Motor neuron (in vitro differentiated cells): ENCODE measurements around the gene R3HDML. TPM values are rescaled to one million over a fixed set of nuclear protein-coding genes. Genes with fewer than 3 reads are reported as not detected.

Experiments used
- ATAC-seq, 8 experiments: fragments of 200-7000 bp; cut with Tn5 transposase; replicated peaks in 6 of 8; 2 replicates each; pipeline ENCODE4 v1.8.0; 2021; ENCODE audit warnings: mild to moderate bottlenecking in 8 of 8, moderate library complexity in 8 of 8
- H3K27ac ChIP-seq, 2 donors: fragments of 250-450 bp; sonication (Bioruptor Pico); 2 replicates each; pipeline ENCODE4 v1.9.0; 2021; ENCODE audit warnings: antibody characterized with exemption in 2 of 2, mild to moderate bottlenecking in 2 of 2, moderate library complexity in 1 of 2
- H3K4me1 ChIP-seq, 2 donors: fragments of 250-450 bp; sonication (Bioruptor Pico); replicated peaks in 1 of 2; 2 replicates each; pipeline ENCODE4 v1.6.1; 2021; ENCODE audit warnings: antibody characterized with exemption in 2 of 2, mild to moderate bottlenecking in 2 of 2, moderate library complexity in 1 of 2
- H3K4me3 ChIP-seq, 5 donors: fragments of 250-450 bp; sonication (Bioruptor Pico); 2 replicates each; pipeline ENCODE4 v1.9.0; 2021; ENCODE audit warnings: antibody characterized with exemption in 5 of 5, mild to moderate bottlenecking in 5 of 5, moderate library complexity in 4 of 5
- WGBS, 10 experiments: fragments of 450-650 bp; shearing (Covaris generic); methylation state at CpG; one replicate each; pipeline ENCODE4 v1.0.0; 2022; 5-methylcytosine and 5-hydroxymethylcytosine counted together
- in situ Hi-C, 9 experiments: fragments of 400-800 bp; cut with MboI; loops; one replicate each; pipeline ENCODE4 v1.15.0; 2021; ENCODE audit warnings: low sequenced_read_pairs in 9 of 9, low pct_unique_long_range_greater_than_20kb in 2 of 9; ENCODE audit not compliant: unreplicated experiment in 9 of 9
- total RNA-seq, 8 experiments: library from RNA; unstranded; fragments of 300-600 nt; gene quantifications; 2 replicates each; pipeline versions ENCODE4 v1.2.3 to v1.2.4, GENCODE V29; 2022

Gene R3HDML
- total RNA-seq, 8 experiments from 2014 or later, result not detected

- H3K27ac ChIP-seq, result no peak overlapping the region
- in situ Hi-C loops, result loop anchor here in 2 of 9 experiments (5.0 to 25.0 kb wide), 3 partner anchors 72 to 222 kb away; partner anchors contain the start of gene OSER1 (in 1 of the 2)
- 17 to 100% (median 80%) methylated on average over 1 to 5 of the region's 6 CpGs; no CpG with 5 or more reads in 1 of the 10 experiments for WGBS, 10 experiments
- no peak overlapping the region for H3K4me3 ChIP-seq
- no peak for ATAC-seq
- no peaks in the 10 kb centered on the region for H3K4me1 ChIP-seq
These were observed 53.0 kb downstream of the R3HDML start for GRCh38 chr20:44389871-44390270.

- no peak overlapping the region for H3K4me3 ChIP-seq
- H3K4me1 ChIP-seq, result no peaks in the 10 kb centered on the region
- in situ Hi-C loops, result loop anchor here in 1 of 9 experiments (25.0 kb wide), 1 partner anchor 222 kb away; no protein-coding TSS in a partner anchor
- no peak for ATAC-seq
- 49 to 100% methylated on average over 1 to 3 of the region's 5 CpGs; no CpG with 5 or more reads in 8 of the 10 experiments for WGBS, 10 experiments
- H3K27ac ChIP-seq, result no peak overlapping the region
These were observed 53.4 kb downstream of the R3HDML start for GRCh38 chr20:44390280-44390679.

- Histone ChIP-seq H3K4me3 (no peak overlapping the region), H3K27ac (no peak overlapping the region), H3K4me1 (no peaks in the 10 kb centered on the region)
- WGBS, 10 experiments, result 0 to 100% (median 86%) methylated on average over 1 to 8 of the region's 8 CpGs; no CpG with 5 or more reads in 2 of the 10 experiments
- in situ Hi-C loops, result loop anchor here in 1 of 9 experiments (25.0 kb wide), 1 partner anchor 220 kb away; no protein-coding TSS in a partner anchor
- ATAC-seq, result no peak
These were observed 55.4 kb downstream of the R3HDML start for GRCh38 chr20:44392088-44392775.

GRCh38 chr20:44392776-44393607 is 56.1 kb downstream of the R3HDML start:
- no peak overlapping the region for H3K27ac ChIP-seq
- H3K4me1 ChIP-seq, result no peaks in the 10 kb centered on the region
- in situ Hi-C loops, result loop anchor here in 1 of 9 experiments (25.0 kb wide), 1 partner anchor 219 kb away; no protein-coding TSS in a partner anchor
- H3K4me3 ChIP-seq, result no peak overlapping the region
- 0 to 90% (median 67%) methylated on average over 1 to 4 of the region's 5 CpGs; no CpG with 5 or more reads in 3 of the 10 experiments for WGBS, 10 experiments
- no peak for ATAC-seq

DNA sequence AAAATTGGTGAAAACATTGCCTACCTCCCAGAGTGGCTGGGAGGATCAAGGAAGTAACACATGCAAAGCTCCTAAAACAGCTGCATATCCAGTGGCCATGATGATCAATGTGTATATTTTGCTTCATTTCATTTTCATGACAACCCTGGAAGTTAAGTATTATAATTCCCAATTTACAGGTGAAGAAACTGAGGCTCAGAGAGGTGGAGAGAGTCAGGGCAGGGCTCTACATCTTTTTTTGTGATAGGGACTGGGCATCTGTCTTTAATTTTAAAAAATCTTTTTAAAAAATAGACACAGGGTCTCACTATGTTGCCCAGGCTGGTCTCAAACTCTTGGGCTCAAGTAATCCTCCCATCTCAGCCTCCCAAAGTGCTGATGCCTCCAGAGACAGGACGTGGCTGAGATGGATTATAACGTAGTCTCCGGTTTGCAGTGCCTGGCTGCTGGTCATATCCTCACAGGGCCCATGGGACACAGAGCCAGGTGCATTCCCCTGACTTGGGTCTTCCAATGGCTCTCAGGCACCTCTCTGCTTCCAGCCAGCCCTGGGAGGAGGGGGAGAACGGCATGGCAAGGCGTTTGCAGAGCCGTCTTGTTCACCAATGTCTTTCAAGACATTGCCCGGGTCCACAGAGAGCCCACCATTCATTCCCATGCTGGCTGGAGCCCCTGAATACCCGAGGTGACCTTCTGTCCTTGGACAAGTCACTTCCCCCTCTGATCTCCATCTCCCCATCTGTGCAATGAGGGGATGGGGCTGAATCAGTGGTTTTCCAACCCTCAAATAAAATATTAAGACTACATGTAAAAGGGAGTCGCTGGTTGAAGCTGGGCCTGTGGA is 57.0 kb downstream of the R3HDML start:
- Histone ChIP-seq H3K27ac (no peak overlapping the region), H3K4me3 (no peak overlapping the region), H3K4me1 (no peaks in the 10 kb centered on the region)
- no peak for ATAC-seq
- in situ Hi-C loops, result loop anchor here in 1 of 9 experiments (25.0 kb wide), 1 partner anchor 218 kb away; no protein-coding TSS in a partner anchor
- WGBS, 10 experiments, result 50 to 80% (median 65%) methylated on average over 1 to 4 of the region's 9 CpGs; no CpG with 5 or more reads in 4 of the 10 experiments

DNA sequence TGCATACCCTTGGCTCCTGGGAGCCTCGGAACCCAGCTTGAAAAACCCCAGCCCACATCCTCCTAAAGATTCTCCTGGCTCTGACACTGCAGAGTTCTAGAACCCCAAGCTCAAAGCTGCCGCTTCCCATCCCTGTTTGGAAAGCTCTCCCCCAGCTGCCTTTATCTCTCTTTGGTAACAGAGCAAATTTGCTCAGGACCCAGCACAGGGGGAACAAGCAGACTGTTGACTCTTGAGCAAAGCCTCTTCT is 57.5 kb downstream of the R3HDML start:
- no peak overlapping the region for H3K27ac ChIP-seq
- no peaks in the 10 kb centered on the region for H3K4me1 ChIP-seq
- WGBS, 10 experiments, result 67 to 100% (median 100%) methylated on average over 1 of the region's 2 CpGs; no CpG with 5 or more reads in 5 of the 10 experiments
- in situ Hi-C loops, result loop anchor here in 1 of 9 experiments (25.0 kb wide), 1 partner anchor 218 kb away; no protein-coding TSS in a partner anchor
- no peak overlapping the region for H3K4me3 ChIP-seq
- ATAC-seq, result peak in 1 of 8 experiments; percentile 95

- in situ Hi-C loops, result loop anchor here in 1 of 9 experiments (25.0 kb wide), 1 partner anchor 217 kb away; no protein-coding TSS in a partner anchor
- ATAC-seq, result no peak
- no peak overlapping the region for H3K4me3 ChIP-seq
- H3K27ac ChIP-seq, result no peak overlapping the region
- 42 to 100% (median 60%) methylated on average over 1 to 9 of the region's 15 CpGs; no CpG with 5 or more reads in 1 of the 10 experiments for WGBS, 10 experiments
- H3K4me1 ChIP-seq, result no peaks in the 10 kb centered on the region
These were observed 58.0 kb downstream of the R3HDML start for GRCh38 chr20:44394702-44395460.

DNA sequence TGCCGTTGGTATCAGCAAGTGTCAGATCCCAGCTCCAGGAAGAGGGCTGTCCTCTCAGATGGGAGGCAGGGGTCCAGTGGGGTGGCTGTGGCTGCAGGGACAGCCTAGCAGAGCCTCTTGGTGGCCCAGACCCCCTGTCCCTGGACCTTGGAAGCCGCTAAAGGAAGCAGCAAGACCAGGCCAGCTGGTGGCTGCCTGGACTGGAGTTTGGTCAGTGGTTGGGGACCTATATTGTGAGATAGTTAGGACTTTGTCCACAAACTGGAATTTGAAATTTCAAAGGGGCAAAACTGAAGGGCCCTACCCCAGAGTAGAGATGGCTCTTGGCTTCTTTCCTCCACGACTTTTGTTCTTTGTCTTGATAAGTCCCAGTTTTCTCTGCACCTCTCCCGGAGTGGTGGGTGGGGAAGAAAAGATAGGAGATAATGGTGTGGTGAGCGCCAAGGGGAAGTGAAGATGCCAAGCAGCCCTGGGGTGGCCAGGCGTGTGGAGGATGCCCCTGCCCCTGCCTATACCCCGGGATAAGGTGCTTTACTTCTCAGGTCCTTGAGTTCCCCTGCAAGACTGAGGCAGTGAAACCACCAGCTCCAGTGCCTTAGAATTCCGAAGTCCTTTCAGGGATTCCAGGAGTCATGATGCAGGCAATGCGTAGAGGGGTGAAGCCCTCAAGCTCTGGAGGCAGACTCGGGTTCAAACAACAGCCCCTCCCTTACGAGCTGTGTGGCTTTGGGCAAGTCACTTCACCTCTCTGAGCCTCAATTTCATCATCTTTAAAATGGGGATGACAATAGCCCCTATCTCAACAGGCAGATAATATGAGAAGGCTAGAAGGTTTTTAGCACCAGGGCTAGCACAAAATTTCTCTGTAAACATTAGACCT is 58.9 kb downstream of the R3HDML start:
- H3K4me3 ChIP-seq, result no peak overlapping the region
- H3K4me1 ChIP-seq, result no peaks in the 10 kb centered on the region
- H3K27ac ChIP-seq, result no peak overlapping the region
- in situ Hi-C loops, result loop anchor here in 1 of 9 experiments (25.0 kb wide), 1 partner anchor 217 kb away; no protein-coding TSS in a partner anchor
- ATAC-seq, result no peak
- whole genome bisulfite sequencing, 10 experiments, result 14 to 86% (median 61%) methylated on average over 1 to 7 of the region's 11 CpGs; no CpG with 5 or more reads in 2 of the 10 experiments

- in situ Hi-C loops, result loop anchor here in 1 of 9 experiments (25.0 kb wide), 1 partner anchor 216 kb away; no protein-coding TSS in a partner anchor
- Histone ChIP-seq H3K4me1 (no peaks in the 10 kb centered on the region), H3K27ac (no peak overlapping the region), H3K4me3 (no peak overlapping the region)
- 0 to 100% (median 47%) methylated on average over 1 to 7 of the region's 8 CpGs; no CpG with 5 or more reads in 1 of the 10 experiments for WGBS, 10 experiments
- ATAC-seq, result no peak
These were observed 59.7 kb downstream of the R3HDML start for GRCh38 chr20:44396369-44397130.

GRCh38 chr20:44398335-44398734 is 61.5 kb downstream of the R3HDML start:
- peak in 5 of 8 experiments; percentile 16 to 97 (median 83) for ATAC-seq

More at GRCh38 chr20:44398335-44398734, 61.5 kb downstream of the R3HDML start:
- Histone ChIP-seq H3K4me3 (no peak overlapping the region), H3K27ac (no peak overlapping the region), H3K4me1 (no peaks in the 10 kb centered on the region)
- in situ Hi-C loops, result loop anchor here in 1 of 9 experiments (25.0 kb wide), 1 partner anchor 214 kb away; no protein-coding TSS in a partner anchor
- WGBS, 10 experiments, result 10 to 66% (median 55%) methylated on average over 2 of the region's 2 CpGs; no CpG with 5 or more reads in 6 of the 10 experiments
